NCI-H2227 (cell line): ENCODE measurements around the gene UFC1.
"Not testable (repeated sequence)": the region's sequence is repeated elsewhere in the genome, so short reads cannot be mapped to it uniquely, and the experiment has no call there.

ENCODE experiments used
- DNase-seq: peaks from one replicate; lab custom pipeline; 2025; ENCODE audit not compliant: unreplicated experiment; lab: John Stamatoyannopoulos, UW

UFC1 gene

DNA sequence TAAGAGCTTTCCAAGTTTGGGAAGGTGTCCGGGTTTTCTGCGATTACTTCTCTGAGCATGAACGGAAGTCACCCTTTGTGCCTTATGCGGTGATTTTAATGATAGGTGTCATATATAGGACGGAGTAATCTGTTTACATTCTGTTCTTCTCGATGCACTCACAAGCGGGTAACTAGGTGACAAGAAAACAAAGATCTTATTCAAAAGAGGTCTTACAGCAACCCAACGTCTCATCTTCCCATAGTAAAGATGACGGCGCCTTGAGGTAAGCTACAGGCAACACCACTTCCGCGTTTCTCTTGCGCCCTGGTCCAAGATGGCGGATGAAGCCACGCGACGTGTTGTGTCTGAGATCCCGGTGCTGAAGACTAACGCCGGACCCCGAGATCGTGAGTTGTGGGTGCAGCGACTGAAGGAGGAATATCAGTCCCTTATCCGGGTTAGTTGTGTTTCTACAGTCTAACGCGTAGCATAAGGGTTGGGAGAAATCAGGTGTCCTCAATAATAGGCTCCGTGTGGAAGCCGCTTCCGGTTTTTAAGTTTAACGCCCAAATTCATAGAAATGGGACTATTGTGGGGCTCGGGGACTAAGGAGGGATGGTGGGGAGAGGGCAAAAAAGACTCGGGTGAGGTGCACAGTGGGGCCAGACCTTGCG, at the start of gene UFC1:
Gene UFC1 (plus strand): TSS at position 297 of the 656 bp plus-strand sequence. CDS start 20 bp downstream, at position 317.
- DNase-seq, result peak; percentile 90

GRCh38 chr1:161106431-161106830, 47.3 kb upstream of the UFC1 start:
- DNase-seq, result no peak

DNA sequence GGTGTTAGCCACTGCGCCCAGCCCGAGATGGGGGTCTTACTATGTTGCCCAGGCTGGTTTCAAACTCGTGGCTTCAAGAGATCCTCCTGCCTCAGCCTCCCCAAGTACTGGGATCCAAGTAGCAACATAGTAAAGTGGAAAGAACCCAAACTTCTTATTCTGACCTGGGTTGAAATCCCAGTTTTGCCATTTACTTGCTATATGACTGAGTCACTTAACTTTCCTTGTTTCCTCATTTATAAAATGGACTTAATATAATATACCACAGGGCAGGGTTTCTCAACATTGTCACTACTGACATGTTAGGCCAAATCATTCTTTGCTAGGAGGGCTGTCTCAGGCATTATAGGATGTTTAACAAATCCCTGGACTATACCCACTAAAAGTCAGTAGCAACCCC, 42.7 kb upstream of the UFC1 start:
- DNase-seq, result no peak

GRCh38 chr1:161111527-161111926, 42.3 kb upstream of the UFC1 start:
- DNase-seq, result no peak

GRCh38 chr1:161113915-161114314, 39.9 kb upstream of the UFC1 start:
- DNase-seq, result no peak

- no peak for DNase-seq
These were observed 39.2 kb upstream of the UFC1 start for GRCh38 chr1:161114556-161114955.

GRCh38 chr1:161115132-161115711, 38.6 kb upstream of the UFC1 start:
- no peak for DNase-seq

DNA sequence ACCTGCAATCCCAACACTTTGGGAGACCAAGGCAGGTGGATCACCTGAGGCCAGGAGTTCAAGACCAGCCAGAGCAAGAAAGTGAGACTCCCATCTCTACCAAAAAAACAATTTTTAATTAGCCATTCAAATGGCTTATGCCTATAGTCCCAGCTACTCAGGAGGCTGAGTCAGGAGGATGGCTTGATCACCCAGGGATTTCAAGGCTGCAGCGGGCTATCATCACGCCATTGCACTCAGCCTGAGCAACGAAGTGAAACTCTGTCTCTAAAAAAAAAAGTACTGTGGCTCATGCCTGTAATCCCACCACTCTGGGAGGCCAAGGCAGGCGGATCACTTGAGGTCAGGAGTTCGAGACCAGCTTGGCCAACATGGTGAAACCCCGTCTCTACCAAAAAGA, 37.8 kb upstream of the UFC1 start:
- DNase-seq, result not testable (repeated sequence)

DNA sequence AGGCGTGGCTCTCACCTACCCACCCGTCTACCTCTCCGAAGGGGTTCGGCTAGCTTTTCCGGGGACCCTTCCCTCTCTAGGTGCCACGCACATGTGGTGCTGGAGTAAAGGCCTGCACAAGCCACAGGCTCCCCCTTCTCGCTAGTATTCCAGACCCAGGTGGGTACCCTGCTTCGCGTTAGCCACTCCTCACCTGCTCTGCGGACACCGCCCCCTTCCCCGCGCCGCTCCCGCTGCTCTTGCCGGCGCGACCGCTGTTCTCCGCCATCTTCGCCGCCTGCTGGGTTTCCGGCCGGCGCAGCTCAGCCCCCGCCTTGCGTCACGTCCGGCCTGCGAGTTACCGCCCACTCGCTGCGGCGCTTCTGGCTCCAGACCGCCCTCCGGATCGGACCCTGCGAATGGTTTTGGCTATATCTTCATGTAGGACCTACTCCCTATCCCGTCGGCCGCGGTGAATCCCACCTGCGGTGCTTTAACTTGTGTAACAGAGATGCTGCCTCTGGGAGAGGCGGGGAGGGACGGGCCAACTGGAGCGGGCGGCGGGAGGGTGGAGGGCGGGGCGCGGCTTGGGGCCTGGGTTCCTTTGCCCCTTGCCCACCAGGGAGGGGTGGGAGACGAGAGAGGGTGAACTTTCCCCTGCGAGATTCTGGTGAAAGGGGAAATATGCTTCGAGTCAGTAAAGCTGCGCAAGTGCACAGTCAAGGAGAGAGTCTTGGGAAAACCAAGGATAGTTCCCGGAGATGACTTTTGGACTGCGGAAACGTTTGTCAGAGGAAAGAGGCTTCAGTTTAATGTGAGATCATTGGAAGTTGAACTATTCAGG, 35.8 kb upstream of the UFC1 start, which contains the start of the genes NIT1 and PFDN2:
Gene NIT1 (plus strand): TSS at position 347 of the 823 bp plus-strand sequence. CDS start 72 bp downstream, at position 419.
Gene PFDN2 (minus strand): TSS at position 279 of the 823 bp plus-strand sequence. CDS start 11 bp downstream, at position 268.
- DNase-seq, result peak; percentile 92

- peak; percentile 64 for DNase-seq
These were observed 34.5 kb upstream of the UFC1 start for GRCh38 chr1:161119092-161119903.

GRCh38 chr1:161121042-161121650, 32.6 kb upstream of the UFC1 start:
- DNase-seq, result no peak

GRCh38 chr1:161121834-161122233, 31.9 kb upstream of the UFC1 start:
- DNase-seq, result no peak

DNA sequence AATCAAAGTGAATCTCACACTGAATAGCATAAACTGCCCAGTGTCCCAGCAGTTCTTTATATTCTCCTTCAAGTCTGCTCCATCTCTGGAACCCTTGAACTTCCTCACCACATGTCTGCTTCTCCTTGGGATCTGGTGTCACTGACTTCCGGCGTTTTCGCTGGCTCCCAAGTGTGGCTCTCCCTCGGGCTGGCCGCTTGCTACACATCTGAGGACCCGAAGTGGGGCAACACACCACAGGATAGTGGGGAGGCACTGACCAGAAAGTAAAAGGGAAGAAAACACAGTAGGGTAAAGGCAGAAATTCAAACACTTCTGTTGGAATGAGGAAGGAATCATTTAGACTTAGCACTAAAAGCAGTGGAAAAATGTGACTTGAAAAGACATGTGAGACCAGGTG, 30.8 kb upstream of the UFC1 start:
- no peak for DNase-seq

DNA sequence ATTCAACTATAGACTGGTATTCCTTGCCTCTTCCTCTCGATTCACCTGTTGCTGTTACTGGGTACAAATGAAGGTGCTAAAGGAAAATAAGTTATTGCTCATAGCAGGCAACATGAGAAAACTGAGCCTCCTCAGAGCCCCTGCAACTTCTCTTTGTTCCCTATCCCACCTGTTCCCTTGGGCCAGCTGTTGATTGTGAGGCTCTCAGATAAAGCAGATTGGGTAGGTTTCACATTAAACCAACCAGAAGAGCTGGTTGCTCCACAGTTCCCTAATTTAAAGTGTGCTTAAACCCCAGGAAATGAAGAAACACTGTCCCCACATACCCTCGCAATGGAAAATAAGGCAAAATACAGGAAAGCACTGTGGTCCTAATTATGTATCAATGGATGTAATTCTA, 26.1 kb upstream of the UFC1 start:
- no peak for DNase-seq

DNA sequence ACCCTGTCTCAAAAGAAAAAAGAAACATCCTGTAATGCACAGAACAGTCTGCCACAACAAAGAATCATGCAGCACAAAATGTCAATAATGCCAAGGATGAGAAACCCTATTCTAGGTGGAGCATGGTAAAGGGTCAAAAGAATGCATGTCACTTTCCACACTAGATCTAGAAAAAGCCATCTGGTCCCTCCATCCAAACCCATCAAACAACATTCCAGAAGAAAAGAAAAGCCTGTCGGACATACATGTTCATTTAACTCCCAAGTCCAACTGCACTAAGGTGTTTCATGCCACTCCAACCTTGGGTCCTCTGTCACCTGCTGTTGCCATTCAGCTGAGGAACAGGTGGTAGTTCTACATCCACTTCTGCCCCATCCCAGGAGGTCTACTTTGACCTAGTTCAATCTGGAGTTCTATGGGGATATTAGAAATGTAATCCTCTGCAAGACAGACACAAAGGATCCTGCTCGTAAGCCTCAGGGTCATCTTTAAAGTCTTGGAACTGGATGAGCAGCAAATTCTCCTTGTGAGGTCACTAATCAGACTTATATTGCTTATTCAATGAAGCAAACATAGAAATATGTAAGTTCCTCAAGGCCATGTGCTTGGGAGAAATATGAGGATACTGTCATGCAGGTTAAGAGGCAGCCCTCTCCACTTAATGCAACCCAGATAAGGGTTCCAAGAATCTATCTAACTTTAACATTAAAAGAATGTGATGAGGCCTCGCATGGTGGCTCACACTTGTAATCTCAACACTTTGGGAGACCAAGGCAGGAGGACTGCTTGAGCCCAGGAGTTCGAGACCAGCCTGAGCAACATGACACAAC, 25.0 kb upstream of the UFC1 start:
- no peak for DNase-seq

- no peak for DNase-seq
These were observed 23.5 kb upstream of the UFC1 start for GRCh38 chr1:161130266-161130665.

- peak; percentile 27 for DNase-seq
These were observed 22.0 kb upstream of the UFC1 start for GRCh38 chr1:161131523-161132409.

- peak; percentile 97 for DNase-seq
These were observed 21.2 kb upstream of the UFC1 start, which contains the start of gene DEDD for GRCh38 chr1:161132410-161133219. Gene DEDD (minus strand): TSS chr1:161132667. CDS start chr1:161124462, 8,205 bp downstream.
